HG02610 (cell line): ENCODE data around the gene ZNF341.
"Not testable (repeated sequence)": the region's sequence is repeated elsewhere in the genome, so short reads cannot be mapped to it uniquely, and the experiment has no call there.

ENCODE experiments used
- ATAC-seq: cut with Tn5 transposase; IDR thresholded peaks from one replicate; pipeline ENCODE4 v1.9.1; 2021; ENCODE audit warnings: mild to moderate bottlenecking, moderate library complexity; ENCODE audit not compliant: unreplicated experiment

Gene ZNF341

GRCh38 chr20:33727806-33728205 lies 4.0 kb upstream of the ZNF341 start:
- no peak for ATAC-seq

- ATAC-seq = no peak
These were observed 3.3 kb upstream of the ZNF341 start for GRCh38 chr20:33728463-33728862.

- no peak for ATAC-seq
These were observed 2.7 kb upstream of the ZNF341 start for GRCh38 chr20:33729101-33729500.

- no peak for ATAC-seq
These were observed 677 bp upstream of the ZNF341 start for GRCh38 chr20:33730946-33731692.

- ATAC-seq = peak; percentile 57
These were observed 572 bp downstream of the ZNF341 start for GRCh38 chr20:33732166-33732970.

- no peak for ATAC-seq
These were observed 2.1 kb downstream of the ZNF341 start for GRCh38 chr20:33733654-33734576.

GRCh38 chr20:33736962-33737361 lies 5.2 kb downstream of the ZNF341 start:
- ATAC-seq = no peak

GRCh38 chr20:33739493-33739892 lies 7.7 kb downstream of the ZNF341 start:
- ATAC-seq = no peak

- no peak for ATAC-seq
These were observed 8.4 kb downstream of the ZNF341 start for GRCh38 chr20:33740189-33740588.

GRCh38 chr20:33744181-33744580 lies 12.4 kb downstream of the ZNF341 start:
- no peak for ATAC-seq

- no peak for ATAC-seq
These were observed 13.1 kb downstream of the ZNF341 start for GRCh38 chr20:33744773-33745385.

GRCh38 chr20:33746325-33746998 lies 14.7 kb downstream of the ZNF341 start:
- ATAC-seq = no peak

- no peak for ATAC-seq
These were observed 20.0 kb downstream of the ZNF341 start for GRCh38 chr20:33751775-33752174.

- ATAC-seq = no peak
These were observed 21.3 kb downstream of the ZNF341 start for GRCh38 chr20:33753143-33753542.

- ATAC-seq = no peak
These were observed 22.0 kb downstream of the ZNF341 start for GRCh38 chr20:33753763-33754162.

- ATAC-seq = not testable (repeated sequence)
These were observed 24.2 kb downstream of the ZNF341 start for GRCh38 chr20:33755936-33756490.

- no peak for ATAC-seq
These were observed 25.2 kb downstream of the ZNF341 start for GRCh38 chr20:33757046-33757445.

GRCh38 chr20:33757458-33757857 lies 25.7 kb downstream of the ZNF341 start:
- no peak for ATAC-seq

GRCh38 chr20:33761698-33762250 lies 30.0 kb downstream of the ZNF341 start:
- ATAC-seq = no peak

GRCh38 chr20:33765099-33765498 lies 33.3 kb downstream of the ZNF341 start:
- no peak for ATAC-seq
